CD14-positive monocyte (primary cell): ENCODE data around the gene SP9. TPM values are rescaled to one million over a fixed set of nuclear protein-coding genes. Genes with fewer than 3 reads are reported as not detected.

Experiments used
- DNase-seq, 3 donors: peaks; one replicate each; pipeline ENCODE4 v3.0.0-alpha.2; 2011 to 2022
- H2AFZ ChIP-seq: 2 replicates; pipeline ENCODE4 v1.6.0; 2012; ENCODE audit warnings: mild to moderate bottlenecking, low read depth, low read length, inconsistent platforms; ENCODE audit not compliant: insufficient read depth, poor library complexity, severe bottlenecking
- H3K27ac ChIP-seq, 2 donors: 1 replicate in 1 of 2; 2 replicates in 1 of 2; pipeline ENCODE4 v1.5.1; 2012 to 2013; ENCODE audit warnings: low read length in 2 of 2, control low read depth in 1 of 2, inconsistent platforms in 1 of 2, low read depth in 1 of 2, mild to moderate bottlenecking in 1 of 2
- H3K27me3 ChIP-seq, 2 donors: one replicate each; pipeline versions ENCODE4 v1.6.0 to v1.6.1; 2011 to 2013; ENCODE audit warnings: low read length in 2 of 2; ENCODE audit not compliant: control insufficient read depth in 2 of 2, insufficient read depth in 2 of 2
- H3K36me3 ChIP-seq, 2 donors: replicated peaks in 1 of 2; 1 replicate in 1 of 2; 2 replicates in 1 of 2; pipeline versions ENCODE4 v1.5.1 to v1.6.1; 2012 to 2013; ENCODE audit warnings: low read length in 2 of 2, control low read depth in 1 of 2, inconsistent platforms in 1 of 2, mild to moderate bottlenecking in 1 of 2; ENCODE audit not compliant: insufficient read depth in 2 of 2, control insufficient read depth in 1 of 2
- H3K4me1 ChIP-seq, 2 donors: 1 replicate in 1 of 2; 2 replicates in 1 of 2; pipeline versions ENCODE4 v1.5.1 to v1.6.1; 2012 to 2013; ENCODE audit warnings: low read length in 2 of 2, control low read depth in 1 of 2, inconsistent platforms in 1 of 2, mild to moderate bottlenecking in 1 of 2, moderate library complexity in 1 of 2; ENCODE audit not compliant: insufficient read depth in 2 of 2, control insufficient read depth in 1 of 2
- H3K4me2 ChIP-seq: replicated peaks from 2 replicates; pipeline ENCODE3; 2012; ENCODE audit warnings: low read length, moderate library complexity, mild to moderate bottlenecking; ENCODE audit not compliant: poor library complexity, severe bottlenecking; ENCODE audit errors: extremely low read depth
- H3K4me3 ChIP-seq, 3 experiments: fragments of 200-600 bp in 1 of 3; sonication (generic) in 1 of 3; replicated peaks in 1 of 3; 1 replicate in 2 of 3; 2 replicates in 1 of 3; pipeline ENCODE4 v1.5.1; 2011 to 2013; ENCODE audit warnings: low read length in 3 of 3, mild to moderate bottlenecking in 3 of 3, control low read depth in 2 of 3, low read depth in 2 of 3, inconsistent platforms in 1 of 3, moderate library complexity in 1 of 3
- H3K79me2 ChIP-seq: 2 replicates; pipeline ENCODE4 v1.6.0; 2012; ENCODE audit warnings: mild to moderate bottlenecking, control low read depth, inconsistent platforms, low read length, moderate library complexity; ENCODE audit not compliant: insufficient read depth
- H3K9ac ChIP-seq: 2 replicates; pipeline ENCODE4 v1.6.0; 2017; ENCODE audit warnings: low read length, mild to moderate bottlenecking; ENCODE audit not compliant: insufficient read depth, poor library complexity, severe bottlenecking
- H3K9me3 ChIP-seq, 2 donors: replicated peaks in 1 of 2; 1 replicate in 1 of 2; 2 replicates in 1 of 2; pipeline versions ENCODE4 v1.5.1 to v1.6.1; 2012 to 2013; ENCODE audit warnings: low read length in 2 of 2, control low read depth in 1 of 2; ENCODE audit not compliant: control insufficient read depth in 1 of 2, insufficient read depth in 1 of 2
- H4K20me1 ChIP-seq: 2 replicates; pipeline ENCODE4 v1.6.0; 2012; ENCODE audit warnings: mild to moderate bottlenecking, low read length, control low read depth, moderate library complexity; ENCODE audit not compliant: insufficient read depth
- H3K27ac Mint-ChIP-seq, 7 donors: one replicate each; pipeline ENCODE4 v1.8.0; 2020; ENCODE audit warnings: mild to moderate bottlenecking in 7 of 7, mixed read lengths in 7 of 7, moderate library complexity in 6 of 7, inconsistent platforms in 2 of 7
- H3K27me3 Mint-ChIP-seq, 3 donors: one replicate each; pipeline ENCODE4 v1.8.0; 2021 to 2022; ENCODE audit warnings: low read depth in 3 of 3, mild to moderate bottlenecking in 3 of 3, mixed read lengths in 3 of 3, moderate library complexity in 3 of 3, inconsistent platforms in 1 of 3
- H3K36me3 Mint-ChIP-seq, 2 donors: one replicate each; pipeline ENCODE4 v1.8.0; 2020; ENCODE audit warnings: mixed read lengths in 2 of 2, inconsistent platforms in 1 of 2, mild to moderate bottlenecking in 1 of 2
- H3K4me1 Mint-ChIP-seq: one replicate; pipeline ENCODE4 v1.8.0; 2020; ENCODE audit warnings: mild to moderate bottlenecking, mixed read lengths
- H3K4me3 Mint-ChIP-seq, 2 donors: one replicate each; pipeline ENCODE4 v1.8.0; 2020; ENCODE audit warnings: mild to moderate bottlenecking in 2 of 2, mixed read lengths in 2 of 2, moderate library complexity in 1 of 2
- H3K9me3 Mint-ChIP-seq, 7 donors: one replicate each; pipeline ENCODE4 v1.8.0; 2020 to 2022; ENCODE audit warnings: mixed read lengths in 7 of 7, mild to moderate bottlenecking in 6 of 7, moderate library complexity in 6 of 7, inconsistent platforms in 2 of 7
- WGBS: methylation state at CpG from one replicate; pipeline ENCODE4 v1.1.5; 2013; ENCODE audit warnings: missing lambda C conversion rate; ENCODE audit not compliant: insufficient coverage; 5-methylcytosine and 5-hydroxymethylcytosine counted together
- intact Hi-C, 2 donors: fragments of 100-400 bp; cut with micrococcal nuclease; formaldehyde crosslinking; loops; one replicate each; pipeline versions ENCODE4 v1.15.0 to v1.15.1; 2023
- polyA plus RNA-seq, 3 donors: library from polyadenylated mRNA; depleted of rRNA in 1 of 3; unstranded in 2 of 3; stranded (reverse) in 1 of 3; fragments of 300-500 nt in 2 of 3; fragments of >200 nt in 1 of 3; fragmentation: Illumina TruSeq in 2 of 3; gene quantifications; 1 replicate in 2 of 3; 2 replicates in 1 of 3; pipeline ENCODE4 v1.2.3, GENCODE V29; 2012 to 2021
- TF ChIP-seq, protein P1 (sequence below): fragments of 200-600 bp; IDR thresholded peaks from one replicate; pipeline ENCODE4 v1.8.0; 2022; ENCODE audit warnings: antibody characterized with exemption, mild to moderate bottlenecking

SP9 gene
- polyA plus RNA-seq, 3 donors = not detected

DNA sequence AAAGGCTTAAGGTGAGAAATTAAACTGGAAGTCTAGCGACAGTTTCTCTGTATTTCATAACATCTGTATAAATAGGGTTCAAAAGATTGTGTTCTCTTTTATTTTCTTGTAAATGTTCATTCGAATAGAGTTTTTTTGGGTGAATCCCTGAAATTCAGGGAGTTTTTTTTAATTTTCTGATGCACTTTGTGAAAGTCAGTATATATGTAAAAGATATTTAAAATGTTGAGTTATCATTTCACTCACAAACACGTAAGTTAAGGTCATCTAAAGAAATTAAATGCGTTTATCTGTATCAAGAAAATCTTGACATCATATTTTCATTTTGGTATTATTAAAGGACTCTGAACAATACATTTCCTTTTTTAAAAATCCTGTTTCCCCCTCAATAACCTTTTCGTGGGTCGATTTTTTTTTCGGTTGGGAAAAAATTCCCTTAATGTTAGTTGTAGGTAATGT is 3.4 kb downstream of the SP9 start:
- peaks cover 81 to 99% (median 88%) of the 10 kb centered on the region in 3 donors for H3K27me3 Mint-ChIP-seq
- Histone ChIP-seq H3K9ac (no peak overlapping the region), H4K20me1 (peaks cover 11% of the 10 kb centered on the region), H3K9me3 (peaks cover 9 to 46% of the 10 kb centered on the region in 2 donors), H3K27me3 (peaks cover 92 to 96% of the 10 kb centered on the region in 2 donors), H3K79me2 (no peaks in the 10 kb centered on the region), H3K36me3 (no peaks in the 10 kb centered on the region), H3K27ac (no peak overlapping the region), H3K4me1 (peaks cover 64 to 78% of the 10 kb centered on the region in 2 donors), H3K4me2 (no peak overlapping the region), H3K4me3 (no peak overlapping the region), H2AFZ (no peak overlapping the region)
- TF ChIP-seq, protein P1, sequence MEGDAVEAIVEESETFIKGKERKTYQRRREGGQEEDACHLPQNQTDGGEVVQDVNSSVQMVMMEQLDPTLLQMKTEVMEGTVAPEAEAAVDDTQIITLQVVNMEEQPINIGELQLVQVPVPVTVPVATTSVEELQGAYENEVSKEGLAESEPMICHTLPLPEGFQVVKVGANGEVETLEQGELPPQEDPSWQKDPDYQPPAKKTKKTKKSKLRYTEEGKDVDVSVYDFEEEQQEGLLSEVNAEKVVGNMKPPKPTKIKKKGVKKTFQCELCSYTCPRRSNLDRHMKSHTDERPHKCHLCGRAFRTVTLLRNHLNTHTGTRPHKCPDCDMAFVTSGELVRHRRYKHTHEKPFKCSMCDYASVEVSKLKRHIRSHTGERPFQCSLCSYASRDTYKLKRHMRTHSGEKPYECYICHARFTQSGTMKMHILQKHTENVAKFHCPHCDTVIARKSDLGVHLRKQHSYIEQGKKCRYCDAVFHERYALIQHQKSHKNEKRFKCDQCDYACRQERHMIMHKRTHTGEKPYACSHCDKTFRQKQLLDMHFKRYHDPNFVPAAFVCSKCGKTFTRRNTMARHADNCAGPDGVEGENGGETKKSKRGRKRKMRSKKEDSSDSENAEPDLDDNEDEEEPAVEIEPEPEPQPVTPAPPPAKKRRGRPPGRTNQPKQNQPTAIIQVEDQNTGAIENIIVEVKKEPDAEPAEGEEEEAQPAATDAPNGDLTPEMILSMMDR = no peak
- DNase-seq = peak in 1 of 3 donors; percentile 24
- WGBS = no CpG with 5 or more reads among the region's 7 CpGs
- H3K36me3 Mint-ChIP-seq = peaks cover 5 to 18% of the 10 kb centered on the region in 2 donors
- H3K4me1 Mint-ChIP-seq = peaks cover 66% of the 10 kb centered on the region
- H3K9me3 Mint-ChIP-seq = peaks cover 0 to 32% (median 26%) of the 10 kb centered on the region in 7 donors
- H3K4me3 Mint-ChIP-seq = peak overlapping the region; percentile 72 to 95
- H3K27ac Mint-ChIP-seq = no peak overlapping the region
- intact Hi-C loops = loop anchor here (5.0 to 10.0 kb wide), 2 partner anchors 1757 to 1794 kb away; partner anchors contain the start of genes HOXD12 (in 1 of the 2) and HOXD13 (in 1 of the 2)

DNA sequence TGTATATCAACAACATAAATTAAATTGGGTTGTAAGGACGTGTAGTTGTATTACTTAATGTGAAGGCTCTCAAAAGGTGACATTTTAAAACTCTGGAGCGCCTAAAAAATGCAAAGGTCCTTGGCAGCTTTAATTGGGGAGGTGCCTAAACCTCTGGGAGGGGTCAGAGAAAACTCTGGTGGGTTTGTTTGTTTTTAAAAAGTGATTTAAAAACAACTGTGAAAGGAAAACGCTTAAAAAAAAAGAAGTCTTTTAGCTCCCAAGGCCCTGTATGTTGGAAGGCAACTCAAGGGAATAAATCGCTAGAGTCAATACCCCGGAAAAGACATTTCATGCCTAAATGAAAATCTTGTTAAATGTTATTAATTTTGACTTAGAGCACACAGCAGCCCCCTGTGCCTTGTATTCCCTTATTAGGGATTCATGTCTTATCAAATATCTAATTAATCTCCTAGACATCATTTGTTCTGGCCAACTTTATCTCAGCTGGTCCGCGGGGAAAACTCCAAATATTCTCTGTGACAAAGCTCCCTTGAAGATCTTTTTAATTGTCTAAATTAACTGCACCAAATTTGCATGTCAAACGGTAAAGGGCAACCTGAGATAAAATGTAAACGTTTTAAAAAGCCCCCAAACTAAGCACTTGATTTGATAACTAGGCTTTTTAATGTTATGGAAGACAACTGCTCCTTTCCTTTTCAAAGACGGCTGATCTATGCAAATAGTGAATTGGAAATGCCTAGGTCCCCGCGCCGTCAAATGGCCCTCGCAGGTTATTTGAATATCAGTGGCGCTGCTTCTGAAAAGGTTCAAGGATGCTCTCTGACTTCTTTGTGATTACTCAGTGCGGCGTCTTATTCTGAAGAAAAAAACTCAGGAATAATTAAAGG is 4.2 kb downstream of the SP9 start:
- Mint-ChIP-seq H3K4me3 (peak overlapping the region in 1 of 2 donors; percentile 71), H3K36me3 (peaks cover 5 to 18% of the 10 kb centered on the region in 2 donors), H3K9me3 (peaks cover 0 to 36% (median 23%) of the 10 kb centered on the region in 7 donors), H3K4me1 (peaks cover 64% of the 10 kb centered on the region), H3K27ac (no peak overlapping the region), H3K27me3 (peaks cover 81 to 99% (median 88%) of the 10 kb centered on the region in 3 donors)
- H3K27me3 ChIP-seq = peaks cover 92 to 96% of the 10 kb centered on the region in 2 donors
- no peak overlapping the region for H3K27ac ChIP-seq
- DNase-seq = no peak
- no peak overlapping the region for H3K4me3 ChIP-seq
- peaks cover 4 to 43% of the 10 kb centered on the region in 2 donors for H3K9me3 ChIP-seq
- no peaks in the 10 kb centered on the region for H3K79me2 ChIP-seq
- H3K4me2 ChIP-seq = no peak overlapping the region
- intact Hi-C loops = loop anchor here (5.0 to 10.0 kb wide), 2 partner anchors 1756 to 1793 kb away; partner anchors contain the start of genes HOXD12 (in 1 of the 2) and HOXD13 (in 1 of the 2)
- H3K36me3 ChIP-seq = no peaks in the 10 kb centered on the region
- TF ChIP-seq, protein P1 = no peak
- H3K4me1 ChIP-seq = peaks cover 63 to 78% of the 10 kb centered on the region in 2 donors
- H4K20me1 ChIP-seq = peaks cover 11% of the 10 kb centered on the region
- 22% methylated on average over 7 of the region's 17 CpGs for WGBS
- no peak overlapping the region for H3K9ac ChIP-seq
- H2AFZ ChIP-seq = no peak overlapping the region
